GM12878 (cell line): Measurements from ENCODE around the gene ETV1. TPM values are rescaled to one million over a fixed set of nuclear protein-coding genes. Genes with fewer than 3 reads are reported as not detected.

Experiments used
- ATAC-seq: fragments of 200-7000 bp; cut with Tn5 transposase; 3 replicates; pipeline ENCODE4 v1.9.1; 2020; ENCODE audit warnings: mild to moderate bottlenecking, moderate library complexity
- BruUV-seq: library from RNA; stranded (reverse); fragments of 400-500 nt; replicated peaks from 2 replicates; lab custom pipeline; 2021; lab: Mats Ljungman, UMichigan
- CTCF ChIA-PET: fragments of 300-600 bp; sonication (Branson Sonifier 250); formaldehyde crosslinking; extraction: SDS; loops from one replicate; lab custom pipeline; 2021; ENCODE audit warnings: inconsistent platforms; lab: Yijun Ruan, JAX
- POLR2A ChIA-PET: fragments of 350-600 bp; formaldehyde crosslinking; extraction: SDS; loops from one replicate; lab custom pipeline; 2021; ENCODE audit warnings: inconsistent platforms; lab: Charles Lee
- RAD21 ChIA-PET: fragments of 300-600 bp; sonication (Branson Sonifier 250); formaldehyde crosslinking; loops from one replicate; lab custom pipeline; 2023; ENCODE audit warnings: antibody characterized with exemption; ENCODE audit not compliant: unreplicated experiment; lab: Charles Lee
- SMC1A ChIA-PET: fragments of 300-600 bp; sonication (Branson Sonifier 250); formaldehyde crosslinking; loops from one replicate; lab custom pipeline; 2023; ENCODE audit not compliant: unreplicated experiment, uncharacterized antibody; lab: Charles Lee
- DNase-seq: peaks from one replicate; pipeline ENCODE4 v3.0.0-alpha.2; 2011; ENCODE audit warnings: low read depth, low spot score
- FAIRE-seq: peaks from 3 replicates; lab custom pipeline; 2011; peaks lifted over from hg19 to GRCh38; lab: Jason Lieb, UNC
- H2AFZ ChIP-seq: 2 replicates; pipeline ENCODE4 v1.6.0; 2011; ENCODE audit warnings: low read depth, low read length, control low read depth; ENCODE audit not compliant: control insufficient read depth
- H3K27ac ChIP-seq: 2 replicates; pipeline ENCODE4 v1.5.1; 2011; ENCODE audit warnings: control low read depth; ENCODE audit not compliant: control insufficient read depth, insufficient read depth
- H3K27me3 ChIP-seq, 2 experiments: replicated peaks in 1 of 2; 2 replicates each; pipeline versions ENCODE4 v1.6.0 to v1.6.1; 2011; ENCODE audit warnings: low read length in 1 of 2; ENCODE audit not compliant: control insufficient read depth in 2 of 2, insufficient read depth in 2 of 2
- H3K36me3 ChIP-seq, 2 experiments: 2 replicates each; pipeline ENCODE4 v1.5.1; 2011; ENCODE audit warnings: low read length in 1 of 2; ENCODE audit not compliant: control insufficient read depth in 2 of 2, insufficient read depth in 2 of 2
- H3K4me1 ChIP-seq: 2 replicates; pipeline ENCODE4 v1.6.1; 2011; ENCODE audit warnings: mild to moderate bottlenecking, low read length, moderate library complexity, mixed read lengths; ENCODE audit not compliant: control insufficient read depth, insufficient read depth
- H3K4me2 ChIP-seq: 2 replicates; pipeline ENCODE4 v1.6.0; 2011; ENCODE audit warnings: control low read depth; ENCODE audit not compliant: control insufficient read depth, insufficient read depth
- H3K4me3 ChIP-seq: fragments of 200-600 bp; sonication (generic); 2 replicates; pipeline ENCODE4 v1.5.1; 2016
- H3K79me2 ChIP-seq: 2 replicates; pipeline ENCODE4 v1.6.0; 2011; ENCODE audit warnings: low read length; ENCODE audit not compliant: control insufficient read depth, insufficient read depth
- H3K9ac ChIP-seq: 2 replicates; pipeline ENCODE4 v1.8.0; 2011; ENCODE audit warnings: low read length, control low read depth, mixed read lengths; ENCODE audit not compliant: control insufficient read depth, insufficient read depth
- H3K9me3 ChIP-seq: replicated peaks from 3 replicates; pipeline ENCODE4 v1.5.1; 2011; ENCODE audit warnings: mild to moderate bottlenecking, low read length; ENCODE audit not compliant: control insufficient read depth, insufficient read depth
- H4K20me1 ChIP-seq: 2 replicates; pipeline ENCODE4 v1.6.0; 2011; ENCODE audit not compliant: control insufficient read depth, insufficient read depth
- BACH1 ChIP-seq: fragments of 450-650 bp; IDR thresholded peaks from 2 replicates; pipeline ENCODE4 v1.6.1; 2017; ENCODE audit warnings: mild to moderate bottlenecking, borderline replicate concordance
- CHD1 ChIP-seq: IDR thresholded peaks from 2 replicates; pipeline ENCODE4 v1.6.1; 2012; ENCODE audit warnings: low read depth, low read length, improper control_type of control experiment
- EGR1 ChIP-seq, 2 experiments: IDR thresholded peaks; 1 replicate in 1 of 2; 2 replicates in 1 of 2; pipeline ENCODE4 v1.6.1; 2011 to 2012; ENCODE audit warnings: low read depth in 2 of 2, low read length in 2 of 2, borderline replicate concordance in 1 of 2, mild to moderate bottlenecking in 1 of 2, moderate library complexity in 1 of 2
- HSF1 ChIP-seq: fragments of 150-350 bp; IDR thresholded peaks from 2 replicates; pipeline ENCODE4 v1.6.1; 2014; ENCODE audit warnings: mild to moderate bottlenecking, low read depth, low read length
- IKZF1 ChIP-seq: fragments of 450-650 bp; conservative IDR thresholded peaks from 2 replicates; pipeline ENCODE4 v1.6.1; 2017; ENCODE audit warnings: antibody characterized with exemption, mild to moderate bottlenecking
- NKRF ChIP-seq: fragments of 450-650 bp; conservative IDR thresholded peaks from 2 replicates; pipeline ENCODE4 v1.6.1; 2017; ENCODE audit warnings: mild to moderate bottlenecking, moderate library complexity
- RAD21 ChIP-seq: IDR thresholded peaks from 2 replicates; pipeline ENCODE4 v1.6.1; 2011; ENCODE audit warnings: mild to moderate bottlenecking, low read depth, low read length, moderate library complexity; ENCODE audit not compliant: insufficient read depth
- TCF3 ChIP-seq: IDR thresholded peaks from 2 replicates; pipeline ENCODE4 v1.6.1; 2012; ENCODE audit warnings: low read depth, mild to moderate bottlenecking, low read length, borderline replicate concordance; ENCODE audit not compliant: insufficient read depth
- TCF7 ChIP-seq: IDR thresholded peaks from 2 replicates; pipeline ENCODE4 v1.6.1; 2014; ENCODE audit warnings: antibody characterized with exemption, borderline replicate concordance
- YBX1 ChIP-seq: fragments of 450-650 bp; IDR thresholded peaks from 2 replicates; pipeline ENCODE4 v1.6.1; 2016; ENCODE audit warnings: antibody characterized with exemption
- WGBS: methylation state at CpG from one replicate; pipeline ENCODE4 v1.1.6; 2016; ENCODE audit warnings: low lambda C conversion rate; ENCODE audit not compliant: insufficient replicate concordance, insufficient coverage; ENCODE audit errors: missing lambda C conversion rate; 5-methylcytosine and 5-hydroxymethylcytosine counted together
- in situ Hi-C: fragments of 300-500 bp; cut with MboI; formaldehyde crosslinking; loops from 9 replicates; pipeline ENCODE4 v1.14.3; 2018; ENCODE audit warnings: mixed read lengths
- intact Hi-C: fragments of 100-400 bp; cut with micrococcal nuclease; formaldehyde crosslinking; loops from one replicate; pipeline ENCODE4 v1.14.2; 2022; ENCODE audit not compliant: unreplicated experiment
- polyA plus RNA-seq, 11 experiments: library from polyadenylated mRNA; depleted of rRNA in 4 of 11; unstranded in 6 of 11; stranded (reverse) in 5 of 11; fragments of >200 nt; fragmentation: Nextera tagmentation in 4 of 11; fragmentation: Illumina TruSeq in 1 of 11; extraction: Ambion mirVana in 4 of 11; extraction: Trizol in 1 of 11; gene quantifications; 1 replicate in 1 of 11; 2 replicates in 10 of 11; pipeline versions ENCODE4 v1.2.1 to v1.2.3, GENCODE V29; 2011 to 2016; ENCODE audit warnings: inconsistent platforms in 2 of 11, missing spikeins in 2 of 11, low read depth in 1 of 11
- total RNA-seq, 4 experiments: library from RNA; depleted of rRNA in 3 of 4; stranded (reverse); fragments of >200 nt in 3 of 4; fragmentation: Illumina TruSeq in 1 of 4; extraction: Trizol in 1 of 4; gene quantifications; 2 replicates each; pipeline versions ENCODE4 v1.2.1 to v1.2.3, GENCODE V29; 2013 to 2021

The ETV1 gene
- total and polyA plus RNA-seq, 10 of the 15 experiments (the other 5 are each of a cell fraction or from before 2014, with no cell fraction given): 0.03 to 9.3 (median 0.16) TPM; not detected in 4

GRCh38 chr7:14018751-14019150 lies 29.3 kb upstream of the ETV1 start (continued):
- TF ChIP-seq TCF3 (no peak), EGR1 (IDR thresholded peaks at IDR 0.05; ENCODE audit: borderline replicate concordance in 1 of 2, low read depth in 2 of 2, low read length in 2 of 2) (no peak), TCF7 (no peak), IKZF1 (no peak), BACH1 (no peak), NKRF (no peak), RAD21 (no peak), CHD1 (no peak)

GRCh38 chr7:14016950-14017349 lies 27.5 kb upstream of the ETV1 start:
- Histone ChIP-seq H3K4me2 (no peak overlapping the region), H4K20me1 (no peaks in the 10 kb centered on the region), H3K27me3 (no peaks in the 10 kb centered on the region), H3K27ac (no peak overlapping the region), H3K9me3 (no peaks in the 10 kb centered on the region), H3K4me3 (no peak overlapping the region), H3K9ac (no peak overlapping the region), H3K36me3 (no peaks in the 10 kb centered on the region), H2AFZ (no peak overlapping the region), H3K79me2 (no peaks in the 10 kb centered on the region), H3K4me1 (no peaks in the 10 kb centered on the region)
- ATAC-seq (no peak), DNase-seq (no peak), FAIRE-seq (no peak)
- POLR2A ChIA-PET: no interaction called here
- SMC1A ChIA-PET: no interaction called here
- no TSS peak for BruUV-seq
- CTCF ChIA-PET: no interaction called here
- intact Hi-C loops: no loop called here
- RAD21 ChIA-PET: no interaction called here
- TF ChIP-seq YBX1 (no peak), RAD21 (no peak), HSF1 (no peak)
- in situ Hi-C loops: no loop called here
- WGBS: 42% methylated on average over 2 of the region's 2 CpGs
